HFF-Myc (cell line): Measurements from ENCODE around the gene BRF1.

Source experiments
- DNase-seq: peaks from one replicate; pipeline ENCODE4 v3.0.0-alpha.2; 2011; ENCODE audit warnings: low read depth; ENCODE audit errors: extremely low read depth
- H3K4me3 ChIP-seq: replicated peaks from 2 replicates; pipeline ENCODE4 v1.5.1; 2011; ENCODE audit warnings: low read depth, mild to moderate bottlenecking, control low read depth, low read length
- TF ChIP-seq, protein P1 (sequence below): IDR thresholded peaks from 2 replicates; pipeline ENCODE4 v1.5.1; 2012; ENCODE audit warnings: mild to moderate bottlenecking, low read depth, low read length, control low read depth; ENCODE audit errors: missing control alignments

The BRF1 gene

DNA sequence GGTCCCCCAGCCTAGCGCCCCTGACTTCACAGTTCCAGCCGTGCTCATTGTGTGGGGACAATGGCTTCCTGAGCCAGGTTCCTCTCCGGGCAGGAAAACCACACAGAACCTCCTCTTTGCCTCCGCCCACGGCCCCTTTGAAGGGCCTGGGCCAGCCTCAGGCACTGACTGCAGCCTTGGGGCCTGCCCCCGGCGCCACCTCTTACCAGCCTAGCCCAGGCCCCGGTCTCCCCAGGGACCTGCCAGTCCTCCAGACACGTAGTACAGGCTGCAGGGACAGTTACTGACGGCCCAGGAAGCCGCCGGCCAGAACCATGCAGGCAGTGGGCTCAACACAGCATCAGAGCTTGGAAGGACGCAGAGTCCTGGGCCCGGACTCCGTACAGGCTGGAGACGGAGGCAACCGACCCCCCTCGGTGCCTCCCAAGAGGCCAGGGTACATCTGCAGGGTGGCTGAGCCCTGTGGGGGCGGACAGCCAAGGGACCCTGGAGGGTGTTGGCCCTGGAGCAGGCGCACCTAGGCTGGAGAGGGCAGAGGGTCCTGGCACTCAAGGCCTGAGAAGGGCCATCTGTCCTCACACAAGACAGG, 98.8 kb downstream of the BRF1 start:
- no peak for DNase-seq
- TF ChIP-seq, protein P1, sequence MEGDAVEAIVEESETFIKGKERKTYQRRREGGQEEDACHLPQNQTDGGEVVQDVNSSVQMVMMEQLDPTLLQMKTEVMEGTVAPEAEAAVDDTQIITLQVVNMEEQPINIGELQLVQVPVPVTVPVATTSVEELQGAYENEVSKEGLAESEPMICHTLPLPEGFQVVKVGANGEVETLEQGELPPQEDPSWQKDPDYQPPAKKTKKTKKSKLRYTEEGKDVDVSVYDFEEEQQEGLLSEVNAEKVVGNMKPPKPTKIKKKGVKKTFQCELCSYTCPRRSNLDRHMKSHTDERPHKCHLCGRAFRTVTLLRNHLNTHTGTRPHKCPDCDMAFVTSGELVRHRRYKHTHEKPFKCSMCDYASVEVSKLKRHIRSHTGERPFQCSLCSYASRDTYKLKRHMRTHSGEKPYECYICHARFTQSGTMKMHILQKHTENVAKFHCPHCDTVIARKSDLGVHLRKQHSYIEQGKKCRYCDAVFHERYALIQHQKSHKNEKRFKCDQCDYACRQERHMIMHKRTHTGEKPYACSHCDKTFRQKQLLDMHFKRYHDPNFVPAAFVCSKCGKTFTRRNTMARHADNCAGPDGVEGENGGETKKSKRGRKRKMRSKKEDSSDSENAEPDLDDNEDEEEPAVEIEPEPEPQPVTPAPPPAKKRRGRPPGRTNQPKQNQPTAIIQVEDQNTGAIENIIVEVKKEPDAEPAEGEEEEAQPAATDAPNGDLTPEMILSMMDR, result no peak
- H3K4me3 ChIP-seq, result no peak overlapping the region

DNA sequence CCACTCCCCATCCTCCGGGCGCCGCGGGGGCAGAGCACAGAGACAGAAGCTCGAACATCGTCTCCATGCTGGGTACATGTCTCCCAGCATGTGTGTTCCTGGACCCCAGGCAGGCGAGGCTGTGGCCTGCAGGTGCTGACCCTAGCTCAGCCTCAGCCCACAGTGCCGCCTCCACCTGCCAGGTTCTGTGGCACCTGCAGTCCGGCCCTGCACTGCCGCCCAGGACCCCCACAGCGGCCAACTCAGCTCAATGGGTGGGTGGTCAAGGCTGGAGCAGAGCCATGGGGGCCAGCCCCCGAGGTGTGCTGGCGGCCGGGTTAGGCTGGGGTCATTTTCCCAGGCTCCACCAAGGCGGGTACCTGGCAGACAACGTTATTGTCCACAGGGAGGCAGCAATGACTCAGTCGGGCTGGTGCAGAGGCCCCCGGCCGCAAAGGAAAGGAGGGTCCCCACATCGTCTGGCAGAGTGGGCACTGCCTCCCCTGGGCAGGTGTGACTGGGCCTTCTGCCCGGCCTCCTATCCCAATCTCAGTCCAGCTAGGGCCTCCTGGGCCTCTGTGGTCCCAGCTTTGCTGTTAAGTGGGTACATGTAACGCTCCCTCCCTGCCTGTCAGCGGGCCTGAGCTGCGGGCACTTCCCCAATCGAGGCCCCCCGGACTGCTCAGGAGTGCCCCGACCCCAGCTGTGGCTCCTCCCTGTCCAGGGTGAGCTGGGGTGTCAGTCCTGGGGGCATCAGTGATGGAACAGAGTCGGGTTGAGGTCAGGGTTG, 99.5 kb downstream of the BRF1 start:
- TF ChIP-seq, protein P1, result no peak
- H3K4me3 ChIP-seq, result no peak overlapping the region
- DNase-seq, result no peak

DNA sequence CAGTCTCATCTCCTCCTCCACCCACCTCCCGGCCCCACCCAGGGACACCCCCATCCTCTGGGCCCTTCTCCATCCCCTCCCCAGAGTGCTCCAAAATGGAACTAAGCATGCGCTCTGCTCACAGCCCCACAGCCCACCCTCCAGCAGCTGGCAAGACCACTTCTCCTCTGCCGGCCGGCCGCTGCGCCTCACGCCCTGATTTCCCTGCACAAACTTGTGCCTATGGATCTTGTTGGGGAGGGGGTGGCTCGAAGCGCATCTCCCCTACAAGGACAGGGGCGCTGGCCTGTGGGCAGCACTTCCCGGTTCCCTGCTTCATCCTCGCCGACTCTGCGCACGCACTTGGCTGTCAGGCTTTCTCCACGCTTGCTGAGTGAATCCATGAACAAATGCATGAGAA, 100.2 kb downstream of the BRF1 start:
- DNase-seq, result no peak
- H3K4me3 ChIP-seq, result no peak overlapping the region
- TF ChIP-seq, protein P1, result no peak

DNA sequence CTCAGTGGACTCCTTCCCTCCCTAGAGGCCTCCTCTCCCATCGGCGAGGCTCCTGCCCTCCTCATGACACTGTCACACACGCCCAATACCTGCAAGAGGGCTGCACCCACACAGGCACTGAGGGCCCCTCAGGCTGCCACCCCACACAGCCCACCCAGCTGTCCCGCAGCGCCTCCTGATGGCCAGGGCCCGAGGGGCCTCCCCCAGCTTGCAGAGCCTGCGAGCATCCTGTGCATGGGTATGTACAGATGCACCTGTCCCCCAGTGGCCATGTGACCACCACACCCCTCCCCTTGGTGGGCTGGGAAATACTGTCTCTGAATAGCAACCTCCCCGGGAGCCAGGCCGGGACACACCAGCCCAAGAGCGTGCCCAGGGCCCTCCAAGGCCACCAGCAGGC, 100.7 kb downstream of the BRF1 start:
- TF ChIP-seq, protein P1, result peak; percentile 4
- no peak overlapping the region for H3K4me3 ChIP-seq
- DNase-seq, result no peak

DNA sequence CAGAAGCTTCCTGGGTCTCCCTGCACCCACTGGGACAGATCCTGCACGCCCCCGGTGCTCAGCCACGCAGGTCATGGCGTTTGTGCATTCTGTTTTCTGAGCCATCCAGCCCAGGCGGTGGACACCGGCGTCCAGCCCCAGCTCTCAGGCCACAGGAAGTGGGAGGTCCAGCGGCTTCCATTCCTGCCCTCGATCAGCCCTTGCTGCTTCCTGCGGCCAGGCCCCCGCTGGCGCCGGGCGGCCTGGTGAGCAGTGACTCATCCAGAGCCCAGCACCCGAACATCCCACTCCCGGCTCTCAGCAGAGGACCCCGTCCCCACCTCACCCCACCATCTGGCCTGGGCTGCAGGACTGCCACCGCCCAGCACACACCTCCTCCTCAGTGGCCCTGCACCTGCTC, 101.7 kb downstream of the BRF1 start:
- H3K4me3 ChIP-seq, result no peak overlapping the region
- TF ChIP-seq, protein P1, result no peak
- no peak for DNase-seq

DNA sequence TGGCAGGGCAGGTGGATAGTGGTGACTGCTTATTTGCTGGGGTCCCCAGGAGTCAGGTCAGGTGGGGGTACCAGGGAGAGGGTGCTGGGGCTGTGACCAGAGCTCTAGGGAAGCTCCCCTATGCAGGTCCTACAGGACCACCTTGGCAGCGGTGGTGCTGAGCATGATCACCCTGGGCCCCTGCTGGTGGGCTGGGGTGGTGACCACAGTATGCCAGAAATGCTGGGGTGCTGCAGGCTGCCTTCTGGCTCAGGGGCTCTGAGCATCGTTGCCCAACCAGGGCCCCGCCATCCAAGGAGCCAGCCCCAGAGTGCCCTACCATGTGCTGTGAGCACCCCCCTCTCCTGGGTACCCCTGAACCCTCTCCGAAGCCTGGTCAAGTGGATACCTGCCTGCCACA, 102.2 kb downstream of the BRF1 start:
- H3K4me3 ChIP-seq, result no peak overlapping the region
- DNase-seq, result no peak
- TF ChIP-seq, protein P1, result no peak
